WTC11 (cell line): ENCODE measurements around the gene TTC24. TPM values are rescaled to one million over a fixed set of nuclear protein-coding genes. Genes with fewer than 3 reads are reported as not detected.
"Not testable (repeated sequence)": the region's sequence is repeated elsewhere in the genome, so short reads cannot be mapped to it uniquely, and the experiment has no call there.

ENCODE experiments used
- ATAC-seq: fragments of 200-7000 bp; cut with Tn5 transposase; 2 replicates; pipeline ENCODE4 v1.10.0; 2021; ENCODE audit warnings: mild to moderate bottlenecking, moderate library complexity
- CTCF ChIA-PET: fragments of 300-600 bp; sonication (Branson Sonifier 250); formaldehyde crosslinking; loops from one replicate; lab custom pipeline; 2021; ENCODE audit warnings: antibody characterized with exemption; lab: Charles Lee
- POLR2A ChIA-PET: fragments of 350-600 bp; sonication (Branson Sonifier 250); formaldehyde crosslinking; loops from one replicate; lab custom pipeline; 2021; ENCODE audit warnings: antibody characterized with exemption; lab: Charles Lee
- DNase-seq: peaks from one replicate; pipeline ENCODE4 v3.0.0; 2021; ENCODE audit warnings: low spot score
- H3K27ac Mint-ChIP-seq: 2 replicates; pipeline ENCODE4 v1.8.0; 2021; ENCODE audit warnings: mixed read lengths
- H3K27me3 Mint-ChIP-seq: 2 replicates; pipeline ENCODE4 v1.8.0; 2021; ENCODE audit warnings: low read depth, mild to moderate bottlenecking, moderate library complexity, mixed read lengths
- H3K36me3 Mint-ChIP-seq: 2 replicates; pipeline ENCODE4 v1.8.0; 2021; ENCODE audit warnings: mixed read lengths
- H3K4me1 Mint-ChIP-seq: 2 replicates; pipeline ENCODE4 v1.8.0; 2022; ENCODE audit warnings: mixed read lengths
- H3K4me3 Mint-ChIP-seq: 2 replicates; pipeline ENCODE4 v1.8.0; 2021; ENCODE audit warnings: mild to moderate bottlenecking, moderate library complexity, mixed read lengths
- H3K9me3 Mint-ChIP-seq: 2 replicates; pipeline ENCODE4 v1.8.0; 2021; ENCODE audit warnings: mixed read lengths
- ARID4B ChIP-seq: sonication (generic); formaldehyde crosslinking; IDR thresholded peaks from 2 replicates; pipeline ENCODE4 v1.8.0; 2023; ENCODE audit warnings: missing genetic modification reagents, mild to moderate bottlenecking, borderline replicate concordance
- ATF6 ChIP-seq: sonication (generic); formaldehyde crosslinking; IDR thresholded peaks from 2 replicates; pipeline ENCODE4 v1.8.1; 2023; ENCODE audit warnings: mild to moderate bottlenecking, missing genetic modification reagents
- ERG ChIP-seq: fragments of 250-450 bp; sonication (Bioruptor Pico); IDR thresholded peaks from 2 replicates; pipeline ENCODE4 v1.8.0; 2021; ENCODE audit warnings: mild to moderate bottlenecking
- GABPB1 ChIP-seq: sonication (generic); formaldehyde crosslinking; IDR thresholded peaks from 2 replicates; pipeline ENCODE4 v1.8.1; 2023; ENCODE audit warnings: mild to moderate bottlenecking, missing genetic modification reagents
- PRDM15 ChIP-seq: sonication (generic); formaldehyde crosslinking; IDR thresholded peaks from 2 replicates; pipeline ENCODE4 v1.8.0; 2022; ENCODE audit warnings: missing genetic modification reagents
- SMAD4 ChIP-seq: sonication (generic); formaldehyde crosslinking; IDR thresholded peaks from 2 replicates; pipeline ENCODE4 v1.8.0; 2022; ENCODE audit warnings: mild to moderate bottlenecking, missing genetic modification reagents
- SOX15 ChIP-seq: fragments of 250-450 bp; sonication (Bioruptor Pico); IDR thresholded peaks from 2 replicates; pipeline ENCODE4 v1.9.0; 2021; ENCODE audit warnings: mild to moderate bottlenecking
- TCF7 ChIP-seq: sonication (generic); formaldehyde crosslinking; IDR thresholded peaks from 2 replicates; pipeline ENCODE4 v1.8.0; 2022; ENCODE audit warnings: mild to moderate bottlenecking, low read depth, missing genetic modification reagents, moderate library complexity
- ZNF232 ChIP-seq: sonication (generic); formaldehyde crosslinking; IDR thresholded peaks from 2 replicates; pipeline ENCODE4 v1.8.0; 2022; ENCODE audit warnings: mild to moderate bottlenecking, missing genetic modification reagents
- ZNF317 ChIP-seq: sonication (generic); formaldehyde crosslinking; IDR thresholded peaks from 2 replicates; pipeline ENCODE4 v1.8.1; 2023; ENCODE audit warnings: low read depth, mild to moderate bottlenecking, moderate library complexity, missing genetic modification reagents, borderline replicate concordance
- ZNF425 ChIP-seq: fragments of 250-450 bp; sonication (Bioruptor Pico); conservative IDR thresholded peaks from 2 replicates; pipeline ENCODE4 v1.9.0; 2021; ENCODE audit warnings: mild to moderate bottlenecking
- total RNA-seq: library from RNA; stranded (reverse); gene quantifications from 3 replicates; pipeline ENCODE4 v1.2.3, GENCODE V29; 2021

TTC24 gene
- total RNA-seq, 1 experiment from 2014 or later = 0.20 TPM

- Mint-ChIP-seq H3K27ac (no peak overlapping the region), H3K27me3 (no peaks in the 10 kb centered on the region), H3K4me3 (no peak overlapping the region), H3K36me3 (peaks cover 18% of the 10 kb centered on the region), H3K4me1 (no peaks in the 10 kb centered on the region), H3K9me3 (no peaks in the 10 kb centered on the region)
- TF ChIP-seq TCF7 (no peak), SMAD4 (CRISPR knock-in tag) (no peak), ZNF425 (CRISPR knock-in tag) (no peak), ZNF317 (no peak), ERG (CRISPR knock-in tag) (no peak), PRDM15 (no peak), ATF6 (no peak), ZNF232 (CRISPR knock-in tag) (no peak), ARID4B (no peak), SOX15 (CRISPR knock-in tag) (no peak)
- ATAC-seq (no peak), DNase-seq (no peak)
- POLR2A ChIA-PET = interaction anchor here (0.6 kb wide), 1 partner anchor 71 kb away, joined by 3 read pairs; no protein-coding TSS in a partner anchor
- CTCF ChIA-PET = no interaction called here
These were observed 27.0 kb upstream of the TTC24 start for GRCh38 chr1:156552518-156552917.

- DNase-seq, H3K4me1 Mint-ChIP-seq, H3K4me3 Mint-ChIP-seq, H3K27ac Mint-ChIP-seq, H3K9me3 Mint-ChIP-seq, CTCF ChIA-PET, H3K27me3 Mint-ChIP-seq, ATAC-seq: not testable (repeated sequence)
- POLR2A ChIA-PET = interaction anchor here (0.6 kb wide), 1 partner anchor 70 kb away, joined by 3 read pairs; no protein-coding TSS in a partner anchor
- TF ChIP-seq GABPB1 (CRISPR knock-in tag) = peak; percentile 82
- H3K36me3 Mint-ChIP-seq = peaks cover 17% of the 10 kb centered on the region
These were observed 26.6 kb upstream of the TTC24 start for GRCh38 chr1:156552937-156553336.
